NCI-H2081 treated with DMSO at 0.1 percent for 48 hours (cell line): Measurements from ENCODE around the gene ZNF227.
"Not testable (repeated sequence)": the region's sequence is repeated elsewhere in the genome, so short reads cannot be mapped to it uniquely, and the experiment has no call there.

Experiments used
- DNase-seq: peaks from one replicate; lab custom pipeline; 2025; lab: John Stamatoyannopoulos, UW

ZNF227 gene

GRCh38 chr19:44252332-44252731 lies 40.0 kb downstream of the ZNF227 start:
- DNase-seq: not testable (repeated sequence)

GRCh38 chr19:44253392-44253791 lies 41.1 kb downstream of the ZNF227 start:
- not testable (repeated sequence) for DNase-seq

- DNase-seq: no peak
These were observed 42.2 kb downstream of the ZNF227 start for GRCh38 chr19:44254496-44254895.

- DNase-seq: no peak
These were observed 43.5 kb downstream of the ZNF227 start for GRCh38 chr19:44255705-44256411.

- no peak for DNase-seq
These were observed 45.8 kb downstream of the ZNF227 start for GRCh38 chr19:44258136-44258535.

GRCh38 chr19:44258835-44259413 lies 46.6 kb downstream of the ZNF227 start:
- DNase-seq: no peak

GRCh38 chr19:44260343-44260681 lies 48.0 kb downstream of the ZNF227 start:
- no peak for DNase-seq

GRCh38 chr19:44260695-44261446 lies 48.5 kb downstream of the ZNF227 start:
- no peak for DNase-seq

GRCh38 chr19:44277331-44277730 lies 65.0 kb downstream of the ZNF227 start:
- DNase-seq: no peak

GRCh38 chr19:44278181-44278690 lies 65.9 kb downstream of the ZNF227 start:
- DNase-seq: no peak

GRCh38 chr19:44280916-44281315 lies 68.6 kb downstream of the ZNF227 start:
- DNase-seq: no peak

GRCh38 chr19:44282846-44283245 lies 70.5 kb downstream of the ZNF227 start:
- no peak for DNase-seq

GRCh38 chr19:44284968-44285367 lies 72.6 kb downstream of the ZNF227 start:
- DNase-seq: no peak
